ENCODE data around the gene TRMT6.

TRMT6 gene

DNA sequence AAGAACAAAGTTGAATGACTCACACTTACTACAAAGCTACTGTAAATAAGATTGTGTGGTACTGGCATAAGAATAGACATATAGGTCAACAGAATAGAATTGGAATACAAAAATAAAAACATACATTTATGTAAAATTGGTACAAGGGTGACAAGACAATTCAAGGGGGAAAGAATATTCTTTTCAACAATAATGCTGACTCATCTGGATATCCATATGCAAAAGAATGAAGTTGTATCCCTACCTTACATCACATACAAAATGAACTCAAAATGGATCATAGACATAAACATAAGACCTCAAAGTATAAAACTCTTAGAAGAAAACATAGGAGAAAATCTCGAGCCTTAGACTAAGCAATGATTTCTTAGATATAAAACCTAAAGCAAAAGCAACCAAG, 50.9 kb downstream of the TRMT6 start:
- no peak for DNase-seq (ENCODE audit: low read depth, low spot score)

DNA sequence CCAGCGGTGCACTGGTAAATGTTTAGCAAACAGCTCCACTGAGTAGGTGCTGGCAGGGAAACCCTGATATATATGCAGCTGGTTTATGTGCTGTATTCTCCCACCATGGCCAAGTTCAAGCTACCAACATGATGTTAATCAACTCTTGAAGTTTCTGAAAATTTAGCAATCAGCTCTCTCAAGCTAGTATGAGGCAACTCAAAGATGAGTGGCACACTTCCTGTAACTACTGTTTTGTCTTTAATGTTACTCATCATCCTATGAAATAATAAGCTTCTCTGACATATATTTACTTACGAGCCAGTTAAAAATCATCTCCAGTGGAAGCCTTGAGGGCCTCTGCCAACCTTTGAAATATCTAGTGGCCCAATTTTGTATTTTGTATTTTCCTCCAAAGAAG, 54.7 kb downstream of the TRMT6 start:
- DNase-seq (ENCODE audit: low read depth, low spot score) = no peak

- no peak for DNase-seq (ENCODE audit: low read depth, low spot score)
Observed at GRCh38 chr20:5893621-5894020, 56.7 kb downstream of the TRMT6 start.

- no peak for DNase-seq (ENCODE audit: low read depth, low spot score)
Observed at GRCh38 chr20:5893052-5893451, 57.3 kb downstream of the TRMT6 start.

DNA sequence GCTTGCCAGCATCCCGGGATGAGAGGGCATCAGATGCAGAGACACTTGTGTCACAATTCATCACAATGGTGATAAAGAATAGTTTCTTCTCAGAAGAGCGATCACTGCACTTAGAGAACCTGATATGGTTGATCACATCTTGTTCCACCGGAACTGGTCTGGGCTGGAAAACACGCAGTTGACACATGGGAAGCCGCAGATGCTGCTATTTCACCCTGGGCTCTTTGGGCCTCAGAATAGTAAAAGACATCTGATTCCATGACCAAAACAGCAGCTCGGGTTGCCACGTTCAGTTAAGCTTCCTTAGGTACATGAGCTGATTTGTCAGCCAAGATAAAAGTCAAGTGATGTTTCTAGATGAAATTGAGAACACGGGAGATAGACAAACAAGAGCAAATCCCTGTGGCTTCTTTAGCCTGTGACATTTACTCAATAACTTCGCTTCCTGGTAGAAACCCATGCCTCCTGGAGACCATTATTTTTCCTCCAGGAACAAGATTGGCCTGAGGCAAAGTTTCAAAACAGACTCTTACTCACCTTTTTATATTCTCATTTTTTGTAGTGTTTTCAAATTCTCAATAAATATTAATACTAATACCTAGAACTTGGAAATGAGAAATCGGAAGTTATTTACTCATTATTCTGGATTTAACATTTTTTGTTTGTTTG, 59.4 kb downstream of the TRMT6 start:
- no peak for DNase-seq (ENCODE audit: low read depth, low spot score)

DNA sequence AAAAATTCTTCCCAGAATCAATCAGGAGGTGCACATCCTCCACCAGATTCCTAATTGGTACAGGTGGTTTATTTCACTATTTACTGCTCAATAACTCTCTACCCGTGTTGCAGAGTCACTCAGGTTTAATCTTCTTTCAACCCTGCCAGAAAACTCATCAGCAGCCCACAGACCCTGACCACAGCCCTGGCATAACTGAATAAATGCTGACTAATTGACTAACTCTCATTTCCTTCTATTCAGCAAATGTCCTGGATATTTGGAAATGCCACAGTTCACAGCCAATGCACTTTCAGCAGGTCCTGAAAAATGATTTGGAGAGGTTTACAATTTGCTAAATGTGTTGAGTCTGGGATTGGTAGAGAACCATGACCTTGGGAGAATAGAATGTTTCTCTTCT, 62.3 kb downstream of the TRMT6 start:
- DNase-seq (ENCODE audit: low read depth, low spot score) = no peak

DNA sequence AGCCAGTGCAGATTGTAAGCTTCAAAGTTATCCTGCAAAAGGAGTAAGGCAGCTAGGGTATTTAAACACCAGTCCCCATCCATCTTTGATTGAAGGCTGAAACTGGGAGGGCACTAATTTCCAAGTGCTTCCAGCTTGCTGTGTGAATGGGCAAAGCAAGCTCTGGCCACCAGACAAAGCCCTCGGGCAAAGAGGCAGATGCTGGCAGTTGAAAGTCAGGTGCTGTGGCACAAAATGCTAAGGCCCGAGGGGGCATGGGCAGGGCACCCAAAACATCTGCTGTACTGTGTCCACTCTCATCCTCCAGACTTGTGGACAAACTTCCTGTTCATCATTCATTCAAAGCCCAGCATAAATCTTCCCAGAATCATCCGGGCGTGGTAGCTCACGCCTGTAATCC, 62.9 kb downstream of the TRMT6 start:
- no peak for DNase-seq (ENCODE audit: low read depth, low spot score)
